Fibroblast of pulmonary artery (primary cell): ENCODE measurements around the gene KRTAP10-4.
"Not testable (repeated sequence)": the region's sequence is repeated elsewhere in the genome, so short reads cannot be mapped to it uniquely, and the experiment has no call there.

Source experiments
- DNase-seq: peaks from one replicate; pipeline ENCODE4 v3.0.0-alpha.2; 2010; ENCODE audit warnings: low read depth
- H3K4me3 ChIP-seq: replicated peaks from 2 replicates; pipeline ENCODE4 v1.5.1; 2011; ENCODE audit warnings: low read depth, mild to moderate bottlenecking, control low read depth, low read length, moderate library complexity
- TF ChIP-seq, protein P1 (sequence below): IDR thresholded peaks from 2 replicates; pipeline ENCODE4 v1.5.1; 2011; ENCODE audit warnings: mild to moderate bottlenecking, control low read depth, low read length, inconsistent platforms; ENCODE audit errors: missing control alignments

The KRTAP10-4 gene

DNA sequence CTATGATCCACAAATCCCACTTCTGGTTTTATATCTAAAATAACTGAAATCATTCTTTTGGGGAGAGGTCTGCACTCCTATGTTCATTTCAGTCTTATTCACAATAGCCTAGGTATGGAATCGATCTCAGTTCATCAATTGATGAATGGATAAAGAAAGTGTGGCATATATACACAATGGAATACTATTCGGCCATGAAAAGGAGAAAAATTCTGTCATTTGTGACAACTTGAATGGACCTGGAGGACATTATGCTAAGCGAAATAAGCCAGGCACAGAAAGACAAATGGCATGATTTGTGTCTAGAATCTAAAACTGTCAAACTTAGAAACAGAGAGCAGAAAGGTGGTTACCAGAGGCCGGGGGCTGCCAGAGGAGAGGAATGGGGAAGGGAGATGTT is 33.0 kb downstream of the KRTAP10-4 start:
- TF ChIP-seq, protein P1, sequence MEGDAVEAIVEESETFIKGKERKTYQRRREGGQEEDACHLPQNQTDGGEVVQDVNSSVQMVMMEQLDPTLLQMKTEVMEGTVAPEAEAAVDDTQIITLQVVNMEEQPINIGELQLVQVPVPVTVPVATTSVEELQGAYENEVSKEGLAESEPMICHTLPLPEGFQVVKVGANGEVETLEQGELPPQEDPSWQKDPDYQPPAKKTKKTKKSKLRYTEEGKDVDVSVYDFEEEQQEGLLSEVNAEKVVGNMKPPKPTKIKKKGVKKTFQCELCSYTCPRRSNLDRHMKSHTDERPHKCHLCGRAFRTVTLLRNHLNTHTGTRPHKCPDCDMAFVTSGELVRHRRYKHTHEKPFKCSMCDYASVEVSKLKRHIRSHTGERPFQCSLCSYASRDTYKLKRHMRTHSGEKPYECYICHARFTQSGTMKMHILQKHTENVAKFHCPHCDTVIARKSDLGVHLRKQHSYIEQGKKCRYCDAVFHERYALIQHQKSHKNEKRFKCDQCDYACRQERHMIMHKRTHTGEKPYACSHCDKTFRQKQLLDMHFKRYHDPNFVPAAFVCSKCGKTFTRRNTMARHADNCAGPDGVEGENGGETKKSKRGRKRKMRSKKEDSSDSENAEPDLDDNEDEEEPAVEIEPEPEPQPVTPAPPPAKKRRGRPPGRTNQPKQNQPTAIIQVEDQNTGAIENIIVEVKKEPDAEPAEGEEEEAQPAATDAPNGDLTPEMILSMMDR: no peak
- H3K4me3 ChIP-seq: no peak overlapping the region
- no peak for DNase-seq

GRCh38 chr21:44609193-44609592 is 35.7 kb downstream of the KRTAP10-4 start:
- TF ChIP-seq, protein P1: no peak
- no peak overlapping the region for H3K4me3 ChIP-seq
- no peak for DNase-seq

DNA sequence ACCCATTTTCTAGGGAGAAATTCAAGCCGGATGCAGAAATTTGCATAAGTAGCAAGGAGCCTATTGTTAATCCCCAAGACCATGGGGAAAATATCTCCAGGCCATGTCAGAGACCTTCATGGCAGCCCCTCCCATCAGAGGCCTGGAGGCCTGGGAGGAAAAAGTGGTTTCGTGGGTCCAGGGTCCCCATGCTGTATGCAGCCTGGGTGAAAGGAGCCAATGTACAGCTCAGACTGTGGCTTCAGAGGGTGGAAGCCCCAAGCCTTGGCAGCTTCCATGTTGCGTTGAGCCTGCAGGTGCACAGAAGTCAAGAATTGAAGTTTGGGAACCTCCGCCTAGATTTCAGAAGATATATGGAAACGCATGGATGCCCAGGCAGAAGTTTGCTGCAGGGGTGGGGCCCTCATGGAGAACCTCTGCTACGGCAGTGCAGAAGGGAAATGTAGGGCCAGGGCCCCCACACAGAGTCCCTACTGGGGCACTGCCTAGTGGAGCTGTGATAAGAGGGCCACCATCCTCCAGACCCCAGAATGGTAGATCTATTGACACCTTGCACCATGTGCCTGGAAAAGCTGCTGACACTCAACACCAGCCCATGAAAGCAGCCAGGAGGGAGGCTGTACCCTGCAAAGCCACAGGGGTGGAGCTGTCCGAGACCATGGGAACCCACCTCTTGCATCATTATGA is 36.8 kb downstream of the KRTAP10-4 start:
- DNase-seq, H3K4me3 ChIP-seq: not testable (repeated sequence)

GRCh38 chr21:44611551-44611950 is 38.0 kb downstream of the KRTAP10-4 start:
- no peak overlapping the region for H3K4me3 ChIP-seq
- TF ChIP-seq, protein P1: no peak
- no peak for DNase-seq

GRCh38 chr21:44612029-44612486 is 38.5 kb downstream of the KRTAP10-4 start, which contains the start of gene KRTAP10-8:
Gene KRTAP10-8 (plus strand): TSS chr21:44612079. CDS start chr21:44612101, 22 bp downstream.
- TF ChIP-seq, protein P1: no peak
- no peak for DNase-seq
- no peak within 1 kb of the TSS for H3K4me3 ChIP-seq

DNA sequence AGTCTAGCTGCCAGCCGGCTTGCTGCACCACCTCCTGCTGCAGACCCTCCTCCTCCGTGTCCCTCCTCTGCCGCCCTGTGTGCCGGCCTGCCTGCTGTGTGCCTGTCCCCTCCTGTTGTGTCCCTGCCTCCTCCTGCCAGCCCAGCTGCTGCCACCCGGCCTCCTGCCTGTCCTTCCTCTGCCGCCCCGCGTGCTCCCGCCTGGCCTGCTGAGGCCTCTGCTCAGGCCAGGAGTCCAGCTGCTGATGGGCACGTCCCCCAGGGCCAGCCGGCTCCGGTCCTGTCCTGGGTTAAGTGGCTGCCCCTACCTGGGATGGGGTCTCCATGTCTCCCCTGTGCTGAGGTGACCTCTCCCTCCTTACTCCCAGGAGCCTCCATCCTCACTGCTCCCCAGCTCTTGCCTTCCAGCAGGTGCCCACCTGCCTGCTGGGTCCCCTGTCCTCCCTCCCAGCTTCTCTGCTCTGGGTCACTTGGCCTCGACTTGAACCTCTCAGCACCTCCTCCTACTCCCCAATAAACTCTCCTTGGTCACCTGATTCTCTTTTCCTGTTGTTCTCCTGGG is 39.2 kb downstream of the KRTAP10-4 start:
- no peak for DNase-seq
- no peak overlapping the region for H3K4me3 ChIP-seq
- TF ChIP-seq, protein P1: no peak

DNA sequence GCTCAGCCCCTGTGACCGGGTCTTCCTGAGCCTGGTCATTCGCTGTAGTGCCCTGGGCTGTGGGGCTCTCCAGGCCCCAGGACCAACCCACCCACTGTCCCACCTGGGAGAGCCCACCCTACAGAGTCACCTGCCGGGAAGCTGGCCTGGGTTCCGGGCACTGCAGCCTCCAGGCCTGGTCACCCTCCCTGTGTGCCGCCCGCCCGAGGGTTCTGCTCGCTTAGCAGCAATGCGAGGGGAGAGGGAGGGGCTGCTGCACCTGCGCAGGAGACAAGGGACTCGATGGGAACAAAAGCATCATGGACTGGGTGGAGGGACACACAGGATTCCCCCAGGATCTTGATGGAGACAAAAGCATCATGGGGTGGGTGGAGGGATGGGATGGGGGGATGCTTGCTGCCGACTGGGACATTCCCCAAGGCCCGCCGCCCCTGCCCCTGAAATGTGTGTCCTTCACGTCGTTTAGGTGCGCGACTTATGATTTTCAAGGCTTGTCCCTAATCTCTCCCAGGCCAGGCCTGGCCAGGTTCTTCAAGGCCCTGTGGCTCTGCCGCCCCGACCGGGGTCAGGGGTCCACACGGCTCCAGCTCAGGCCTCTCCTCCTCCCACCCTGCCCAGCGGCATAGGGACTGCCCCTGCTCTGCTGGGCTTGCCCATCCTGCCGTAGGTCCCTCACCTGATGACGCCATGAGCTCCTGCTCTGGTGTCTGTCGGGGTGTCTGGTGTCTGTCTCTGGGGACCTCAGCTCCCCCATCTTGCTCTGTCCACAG is 40.0 kb downstream of the KRTAP10-4 start:
- no peak overlapping the region for H3K4me3 ChIP-seq
- DNase-seq: no peak
- TF ChIP-seq, protein P1: no peak
